GM23338 (cell line): ENCODE results near the gene DLGAP3. TPM values are rescaled to one million over a fixed set of nuclear protein-coding genes. Genes with fewer than 3 reads are reported as not detected.

Experiments
- ATAC-seq: fragments of 200-7000 bp; cut with Tn5 transposase; 3 replicates; pipeline ENCODE4 v1.9.1; 2020
- DNase-seq: peaks from one replicate; pipeline ENCODE4 v3.0.0-alpha.2; 2015; ENCODE audit warnings: low spot score
- H2AFZ ChIP-seq: fragments of 200-600 bp; sonication (generic); 2 replicates; pipeline ENCODE4 v1.8.0; 2016; ENCODE audit warnings: antibody characterized with exemption, mild to moderate bottlenecking, moderate library complexity
- H3F3A ChIP-seq: fragments of 200-600 bp; sonication (generic); replicated peaks from 2 replicates; pipeline ENCODE4 v1.8.0; 2017; ENCODE audit warnings: antibody characterized with exemption, mixed run types, low read depth
- H3K27ac ChIP-seq: fragments of 200-600 bp; sonication (generic); 2 replicates; pipeline ENCODE4 v1.6.1; 2016; ENCODE audit warnings: low read depth
- H3K27me3 ChIP-seq: fragments of 200-600 bp; sonication (generic); 2 replicates; pipeline ENCODE4 v1.8.0; 2016; ENCODE audit warnings: mild to moderate bottlenecking, mixed run types, moderate library complexity; ENCODE audit not compliant: insufficient read depth
- H3K36me3 ChIP-seq: fragments of 200-600 bp; sonication (generic); 2 replicates; pipeline ENCODE4 v1.8.0; 2016; ENCODE audit warnings: mild to moderate bottlenecking; ENCODE audit not compliant: insufficient read depth
- H3K4me1 ChIP-seq: fragments of 200-600 bp; sonication (generic); 2 replicates; pipeline ENCODE4 v1.8.0; 2016; ENCODE audit warnings: mild to moderate bottlenecking, moderate library complexity; ENCODE audit not compliant: insufficient read depth
- H3K4me2 ChIP-seq: fragments of 200-600 bp; sonication (generic); 2 replicates; pipeline ENCODE4 v1.7.1; 2017; ENCODE audit warnings: mixed run types
- H3K4me3 ChIP-seq: fragments of 200-600 bp; sonication (generic); 2 replicates; pipeline ENCODE4 v1.6.1; 2016; ENCODE audit warnings: mixed run types
- H3K79me2 ChIP-seq: fragments of 200-600 bp; sonication (generic); replicated peaks from 2 replicates; pipeline ENCODE4 v1.8.0; 2017; ENCODE audit warnings: mild to moderate bottlenecking; ENCODE audit not compliant: insufficient read depth
- H3K9me2 ChIP-seq: fragments of 200-600 bp; sonication (generic); 2 replicates; pipeline ENCODE4 v1.8.0; 2017; ENCODE audit not compliant: insufficient read depth
- H4K20me1 ChIP-seq: fragments of 200-600 bp; sonication (generic); replicated peaks from 2 replicates; pipeline ENCODE4 v1.8.0; 2017; ENCODE audit warnings: mild to moderate bottlenecking; ENCODE audit not compliant: insufficient read depth
- H3K27ac Mint-ChIP-seq: 2 replicates; pipeline ENCODE4 v1.8.0; 2020; ENCODE audit warnings: inconsistent platforms, mild to moderate bottlenecking, moderate library complexity, mixed read lengths
- H3K27me3 Mint-ChIP-seq: 3 replicates; pipeline ENCODE4 v1.8.0; 2022; ENCODE audit warnings: low read depth, mild to moderate bottlenecking, moderate library complexity, mixed read lengths, inconsistent platforms; ENCODE audit not compliant: insufficient read depth, poor library complexity
- H3K36me3 Mint-ChIP-seq: 3 replicates; pipeline ENCODE4 v1.8.0; 2021; ENCODE audit warnings: low read depth, mild to moderate bottlenecking, inconsistent platforms, moderate library complexity, mixed read lengths
- H3K4me1 Mint-ChIP-seq: 3 replicates; pipeline ENCODE4 v1.8.0; 2020; ENCODE audit warnings: mild to moderate bottlenecking, inconsistent platforms, mixed read lengths
- H3K4me3 Mint-ChIP-seq: 3 replicates; pipeline ENCODE4 v1.8.0; 2021; ENCODE audit warnings: moderate library complexity, mild to moderate bottlenecking, inconsistent platforms, mixed read lengths
- H3K9me3 Mint-ChIP-seq: 3 replicates; pipeline ENCODE4 v1.8.0; 2020; ENCODE audit warnings: moderate library complexity, mild to moderate bottlenecking, inconsistent platforms, mixed read lengths
- CREB1 ChIP-seq: fragments of 250-450 bp; sonication (Bioruptor Pico); IDR thresholded peaks from 2 replicates; pipeline ENCODE4 v1.5.0; 2020; ENCODE audit warnings: low read depth, mild to moderate bottlenecking, moderate library complexity
- CTCF ChIP-seq, 2 experiments: fragments of 200-600 bp in 1 of 2; sonication (generic) in 1 of 2; conservative IDR thresholded peaks; 2 replicates each; pipeline versions ENCODE4 v1.5.1 to v1.6.1; 2016 to 2017; ENCODE audit warnings: antibody characterized with exemption in 2 of 2, low read depth in 2 of 2, mild to moderate bottlenecking in 2 of 2, moderate library complexity in 1 of 2
- ETS1 ChIP-seq: IDR thresholded peaks from 2 replicates; pipeline ENCODE4 v1.6.1; 2016; ENCODE audit warnings: antibody characterized with exemption
- STAT1 ChIP-seq: IDR thresholded peaks from one replicate; pipeline ENCODE4 v1.6.1; 2016; ENCODE audit warnings: antibody characterized with exemption; ENCODE audit not compliant: unreplicated experiment
- ZNF114 ChIP-seq: fragments of 250-450 bp; sonication (Bioruptor Pico); IDR thresholded peaks from 2 replicates; pipeline ENCODE4 v1.5.0; 2020; ENCODE audit warnings: mild to moderate bottlenecking, moderate library complexity
- ZNF331 ChIP-seq: fragments of 250-450 bp; sonication (Bioruptor Pico); IDR thresholded peaks from 2 replicates; pipeline ENCODE4 v1.5.0; 2020; ENCODE audit warnings: low read depth, mild to moderate bottlenecking, moderate library complexity
- ZNF462 ChIP-seq: fragments of 250-450 bp; sonication (Bioruptor Pico); IDR thresholded peaks from 2 replicates; pipeline ENCODE4 v1.5.0; 2020; ENCODE audit warnings: mild to moderate bottlenecking, moderate library complexity
- polyA plus RNA-seq: library from polyadenylated mRNA; unstranded; fragments of >200 nt; fragmentation: Nextera tagmentation; extraction: Ambion mirVana; gene quantifications from 2 replicates; pipeline ENCODE4 v1.2.1, GENCODE V29; 2016
- total RNA-seq: library from RNA; depleted of rRNA; stranded (reverse); fragments of >200 nt; shearing (Covaris generic); gene quantifications from 2 replicates; pipeline ENCODE4 v1.2.3, GENCODE V29; 2014

DLGAP3 gene
- total and polyA plus RNA-seq, 2 experiments from 2014 or later, result 7.1 to 13.7 TPM

GRCh38 chr1:34978921-34979320 is 49.5 kb upstream of the DLGAP3 start:
- 0 out of 2 replicates have a peak, but pooled peaks cover 2% of the 10 kb centered on the region for H3F3A ChIP-seq
- no peaks in the 10 kb centered on the region for H3K9me2 ChIP-seq
- peaks cover 13% of the 10 kb centered on the region for H3K27me3 ChIP-seq
- H3K27ac Mint-ChIP-seq, result no peak overlapping the region
- DNase-seq, result no peak
- no peaks in the 10 kb centered on the region; the same call in 1 of the 2 replicates for H3K36me3 ChIP-seq
- no peak overlapping the region for H3K27ac ChIP-seq
- peaks cover 10% of the 10 kb centered on the region for H3K27me3 Mint-ChIP-seq
- no peaks in the 10 kb centered on the region for H3K36me3 Mint-ChIP-seq
- no peak overlapping the region for H2AFZ ChIP-seq
- H4K20me1 ChIP-seq, result no peaks in the 10 kb centered on the region
- no peaks in the 10 kb centered on the region for H3K9me3 Mint-ChIP-seq
- 0 out of 2 replicates have a peak, but pooled peaks cover 3% of the 10 kb centered on the region for H3K4me1 ChIP-seq
- H3K4me2 ChIP-seq, result no peak overlapping the region
- H3K4me3 Mint-ChIP-seq, result no peak overlapping the region
- H3K79me2 ChIP-seq, result no peaks in the 10 kb centered on the region
- no peak for TF ChIP-seq ZNF114 (CRISPR knock-in tag)
- no peak for TF ChIP-seq ZNF331
- TF ChIP-seq CTCF (conservative IDR thresholded peaks at IDR 0.05; ENCODE audit: low read depth in 2 of 2), result no peak
- TF ChIP-seq ETS1, result no peak
- no peak for TF ChIP-seq ZNF462
- TF ChIP-seq CREB1 (CRISPR knock-in tag), result no peak
- no peak for TF ChIP-seq STAT1
- peaks cover 17% of the 10 kb centered on the region for H3K4me1 Mint-ChIP-seq
- H3K4me3 ChIP-seq, result no peak overlapping the region
- ATAC-seq, result no peak
